ENCODE results near the gene VPS72. TPM values are rescaled to one million over a fixed set of nuclear protein-coding genes. Genes with fewer than 3 reads are reported as not detected.

The VPS72 gene
- total and polyA plus RNA-seq, 2 of the 13 experiments (the other 11 are each of a cell fraction or from before 2014, with no cell fraction given): 33.7 to 34.5 TPM

DNA sequence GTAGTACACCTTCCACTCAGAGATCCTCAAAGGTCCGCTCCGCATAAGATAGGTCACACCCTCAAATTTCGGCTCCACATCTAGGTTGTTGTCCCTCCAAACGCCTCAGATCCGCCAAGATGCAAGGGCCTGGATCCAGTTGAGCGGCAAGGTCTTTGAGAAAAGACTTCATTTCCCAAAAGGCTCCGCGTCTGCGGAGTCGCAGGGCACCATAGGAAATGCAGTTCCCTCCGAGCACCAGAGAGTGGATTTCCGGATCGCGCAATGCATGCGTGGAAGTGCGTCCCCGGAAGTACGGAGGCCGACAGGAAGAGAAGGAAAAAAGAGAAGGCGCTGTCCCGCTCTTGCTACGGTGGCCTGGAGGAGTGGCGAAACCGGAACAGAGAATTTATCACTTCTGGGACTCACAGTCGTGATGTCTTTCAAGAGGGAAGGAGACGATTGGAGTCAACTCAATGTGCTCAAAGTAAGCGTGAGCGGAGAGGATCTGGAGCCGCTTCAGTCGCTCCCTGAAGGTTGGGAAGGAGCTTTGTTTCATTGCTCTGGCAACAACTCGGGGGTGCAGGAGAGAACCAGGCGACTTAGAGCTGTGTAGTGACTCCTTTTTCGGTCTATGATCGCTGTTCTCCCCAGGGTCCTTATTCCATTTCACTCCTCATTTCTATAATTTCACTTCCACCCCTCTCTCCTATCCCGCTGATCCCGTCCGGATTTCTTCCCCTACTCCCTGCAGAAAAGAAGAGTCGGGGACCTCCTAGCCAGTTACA lies 24.1 kb downstream of the VPS72 start, which contains the start of the genes LYSMD1 and SCNM1 (continued):
- TF ChIP-seq GTF2F1 (IDR thresholded peaks at IDR 0.05; ENCODE audit: low read length) (no peak), TCF7L2 (IDR thresholded peaks at IDR 0.05; ENCODE audit: low read depth, low read length) (no peak), ARHGAP35 (CRISPR knock-in tag; IDR thresholded peaks at IDR 0.05; ENCODE audit: borderline replicate concordance) (no peak; the same call in 1 of the 2 replicates), BHLHE40 (IDR thresholded peaks at IDR 0.05; ENCODE audit: low read length) (0 out of 2 replicates have a peak, but pooled peaks have one; percentile 19), YEATS4 (CRISPR knock-in tag; IDR thresholded peaks at IDR 0.05; ENCODE audit: borderline replicate concordance) (peak; percentile 73), SSRP1 (CRISPR knock-in tag; IDR thresholded peaks at IDR 0.05) (no peak; the same call in 1 of the 2 replicates), TOE1 (CRISPR knock-in tag; IDR thresholded peaks at IDR 0.05) (no peak), MEF2D (CRISPR knock-in tag; IDR thresholded peaks at IDR 0.05) (0 out of 2 replicates have a peak, but pooled peaks have one; percentile 17), NKX3-1 (CRISPR knock-in tag; IDR thresholded peaks at IDR 0.05) (peak; percentile 38; the same call in 1 of the 2 replicates), PRPF4 (IDR thresholded peaks at IDR 0.05; ENCODE audit: low read depth, low read length, poor library complexity, severe bottlenecking) (no peak), ZNF562 (CRISPR knock-in tag; IDR thresholded peaks at IDR 0.05; ENCODE audit: borderline replicate concordance) (no peak), RFX3 (CRISPR knock-in tag; IDR thresholded peaks at IDR 0.05) (no peak), ZNF615 (CRISPR knock-in tag; IDR thresholded peaks at IDR 0.05; ENCODE audit: borderline replicate concordance) (0 out of 2 replicates have a peak, but pooled peaks have one; percentile 30), EP300 (IDR thresholded peaks at IDR 0.05; ENCODE audit: low read depth in 2 of 2, low read length in 2 of 2) (peak in 1 of 2 experiments; percentile 54; a peak in 1 of 4 replicates), EP300 (CRISPR knock-in tag; IDR thresholded peaks at IDR 0.05; ENCODE audit: borderline replicate concordance) (peak; percentile 29; the same call in 1 of the 2 replicates), ZNF263 (CRISPR knock-in tag; IDR thresholded peaks at IDR 0.05) (peak; percentile 28; the same call in 1 of the 2 replicates), KDM1A (CRISPR knock-in tag; IDR thresholded peaks at IDR 0.05) (no peak), XRCC5 (optimal IDR thresholded peaks at IDR 0.05; ENCODE audit: low read length) (peak; percentile 43), SRSF4 (IDR thresholded peaks at IDR 0.05; ENCODE audit: low read depth, low read length, poor library complexity, severe bottlenecking) (no peak)
- TF ChIP-seq, protein P1, sequence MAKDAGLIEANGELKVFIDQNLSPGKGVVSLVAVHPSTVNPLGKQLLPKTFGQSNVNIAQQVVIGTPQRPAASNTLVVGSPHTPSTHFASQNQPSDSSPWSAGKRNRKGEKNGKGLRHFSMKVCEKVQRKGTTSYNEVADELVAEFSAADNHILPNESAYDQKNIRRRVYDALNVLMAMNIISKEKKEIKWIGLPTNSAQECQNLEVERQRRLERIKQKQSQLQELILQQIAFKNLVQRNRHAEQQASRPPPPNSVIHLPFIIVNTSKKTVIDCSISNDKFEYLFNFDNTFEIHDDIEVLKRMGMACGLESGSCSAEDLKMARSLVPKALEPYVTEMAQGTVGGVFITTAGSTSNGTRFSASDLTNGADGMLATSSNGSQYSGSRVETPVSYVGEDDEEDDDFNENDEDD (CRISPR knock-in tag; IDR thresholded peaks at IDR 0.05; ENCODE audit: borderline replicate concordance): peak; percentile 76; the same call in 1 of the 2 replicates
- TF ChIP-seq, protein P2, sequence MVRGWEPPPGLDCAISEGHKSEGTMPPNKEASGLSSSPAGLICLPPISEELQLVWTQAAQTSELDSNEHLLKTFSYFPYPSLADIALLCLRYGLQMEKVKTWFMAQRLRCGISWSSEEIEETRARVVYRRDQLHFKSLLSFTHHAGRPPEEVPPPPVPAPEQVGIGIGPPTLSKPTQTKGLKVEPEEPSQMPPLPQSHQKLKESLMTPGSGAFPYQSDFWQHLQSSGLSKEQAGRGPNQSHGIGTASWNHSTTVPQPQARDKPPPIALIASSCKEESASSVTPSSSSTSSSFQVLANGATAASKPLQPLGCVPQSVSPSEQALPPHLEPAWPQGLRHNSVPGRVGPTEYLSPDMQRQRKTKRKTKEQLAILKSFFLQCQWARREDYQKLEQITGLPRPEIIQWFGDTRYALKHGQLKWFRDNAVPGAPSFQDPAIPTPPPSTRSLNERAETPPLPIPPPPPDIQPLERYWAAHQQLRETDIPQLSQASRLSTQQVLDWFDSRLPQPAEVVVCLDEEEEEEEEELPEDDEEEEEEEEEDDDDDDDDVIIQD (CRISPR knock-in tag; IDR thresholded peaks at IDR 0.05; ENCODE audit: low read depth): peak; percentile 36; the same call in 1 of the 2 replicates
- TF ChIP-seq, protein P3, sequence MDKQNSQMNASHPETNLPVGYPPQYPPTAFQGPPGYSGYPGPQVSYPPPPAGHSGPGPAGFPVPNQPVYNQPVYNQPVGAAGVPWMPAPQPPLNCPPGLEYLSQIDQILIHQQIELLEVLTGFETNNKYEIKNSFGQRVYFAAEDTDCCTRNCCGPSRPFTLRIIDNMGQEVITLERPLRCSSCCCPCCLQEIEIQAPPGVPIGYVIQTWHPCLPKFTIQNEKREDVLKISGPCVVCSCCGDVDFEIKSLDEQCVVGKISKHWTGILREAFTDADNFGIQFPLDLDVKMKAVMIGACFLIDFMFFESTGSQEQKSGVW (CRISPR knock-in tag; IDR thresholded peaks at IDR 0.05; ENCODE audit: borderline replicate concordance): no peak
- TF ChIP-seq, protein P4, sequence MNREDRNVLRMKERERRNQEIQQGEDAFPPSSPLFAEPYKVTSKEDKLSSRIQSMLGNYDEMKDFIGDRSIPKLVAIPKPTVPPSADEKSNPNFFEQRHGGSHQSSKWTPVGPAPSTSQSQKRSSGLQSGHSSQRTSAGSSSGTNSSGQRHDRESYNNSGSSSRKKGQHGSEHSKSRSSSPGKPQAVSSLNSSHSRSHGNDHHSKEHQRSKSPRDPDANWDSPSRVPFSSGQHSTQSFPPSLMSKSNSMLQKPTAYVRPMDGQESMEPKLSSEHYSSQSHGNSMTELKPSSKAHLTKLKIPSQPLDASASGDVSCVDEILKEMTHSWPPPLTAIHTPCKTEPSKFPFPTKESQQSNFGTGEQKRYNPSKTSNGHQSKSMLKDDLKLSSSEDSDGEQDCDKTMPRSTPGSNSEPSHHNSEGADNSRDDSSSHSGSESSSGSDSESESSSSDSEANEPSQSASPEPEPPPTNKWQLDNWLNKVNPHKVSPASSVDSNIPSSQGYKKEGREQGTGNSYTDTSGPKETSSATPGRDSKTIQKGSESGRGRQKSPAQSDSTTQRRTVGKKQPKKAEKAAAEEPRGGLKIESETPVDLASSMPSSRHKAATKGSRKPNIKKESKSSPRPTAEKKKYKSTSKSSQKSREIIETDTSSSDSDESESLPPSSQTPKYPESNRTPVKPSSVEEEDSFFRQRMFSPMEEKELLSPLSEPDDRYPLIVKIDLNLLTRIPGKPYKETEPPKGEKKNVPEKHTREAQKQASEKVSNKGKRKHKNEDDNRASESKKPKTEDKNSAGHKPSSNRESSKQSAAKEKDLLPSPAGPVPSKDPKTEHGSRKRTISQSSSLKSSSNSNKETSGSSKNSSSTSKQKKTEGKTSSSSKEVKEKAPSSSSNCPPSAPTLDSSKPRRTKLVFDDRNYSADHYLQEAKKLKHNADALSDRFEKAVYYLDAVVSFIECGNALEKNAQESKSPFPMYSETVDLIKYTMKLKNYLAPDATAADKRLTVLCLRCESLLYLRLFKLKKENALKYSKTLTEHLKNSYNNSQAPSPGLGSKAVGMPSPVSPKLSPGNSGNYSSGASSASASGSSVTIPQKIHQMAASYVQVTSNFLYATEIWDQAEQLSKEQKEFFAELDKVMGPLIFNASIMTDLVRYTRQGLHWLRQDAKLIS (CRISPR knock-in tag; IDR thresholded peaks at IDR 0.05): 0 out of 2 replicates have a peak, but pooled peaks have one; percentile 24

Measured in HepG2 (cell line).